Trophoblast cell (in vitro differentiated cells and primary cell): ENCODE measurements around the gene GGCX.

ENCODE experiments used
- DNase-seq, 2 donors: peaks; one replicate each; pipeline ENCODE4 v3.0.0-alpha.2; 2016
- H2AFZ ChIP-seq: 2 replicates; pipeline ENCODE4 v1.6.1; 2013; ENCODE audit warnings: low read length, moderate library complexity, mild to moderate bottlenecking; ENCODE audit not compliant: insufficient read depth, poor library complexity
- H2AK5ac ChIP-seq: 2 replicates; pipeline ENCODE4 v1.6.1; 2013; ENCODE audit warnings: mild to moderate bottlenecking, low read length
- H2BK120ac ChIP-seq: 2 replicates; pipeline ENCODE4 v1.6.1; 2013; ENCODE audit warnings: low read length, mild to moderate bottlenecking, moderate library complexity; ENCODE audit not compliant: insufficient read depth, poor library complexity
- H2BK12ac ChIP-seq: 2 replicates; pipeline ENCODE4 v1.6.1; 2013; ENCODE audit warnings: mild to moderate bottlenecking, low read length, moderate library complexity
- H2BK5ac ChIP-seq: 2 replicates; pipeline ENCODE4 v1.6.1; 2013; ENCODE audit warnings: low read length, low read depth, moderate library complexity, mild to moderate bottlenecking; ENCODE audit not compliant: poor library complexity
- H3K14ac ChIP-seq: 2 replicates; pipeline ENCODE4 v1.6.1; 2013; ENCODE audit warnings: mild to moderate bottlenecking, low read length
- H3K18ac ChIP-seq: 2 replicates; pipeline ENCODE4 v1.6.1; 2013; ENCODE audit warnings: mild to moderate bottlenecking, low read length
- H3K23ac ChIP-seq: 2 replicates; pipeline ENCODE4 v1.6.1; 2013; ENCODE audit warnings: low read length
- H3K27ac ChIP-seq: 2 replicates; pipeline ENCODE4 v1.5.1; 2013; ENCODE audit warnings: low read depth, mild to moderate bottlenecking, inconsistent platforms, low read length, moderate library complexity
- H3K27me3 ChIP-seq: 2 replicates; pipeline ENCODE4 v1.6.1; 2013; ENCODE audit warnings: inconsistent platforms, mild to moderate bottlenecking, low read length, moderate library complexity; ENCODE audit not compliant: insufficient read depth
- H3K36me3 ChIP-seq, 2 experiments: 1 replicate in 1 of 2; 2 replicates in 1 of 2; pipeline ENCODE4 v1.6.1; 2013; ENCODE audit warnings: low read length in 2 of 2, mild to moderate bottlenecking in 2 of 2, moderate library complexity in 1 of 2; ENCODE audit not compliant: insufficient read depth in 2 of 2, control insufficient read depth in 1 of 2
- H3K4ac ChIP-seq: 2 replicates; pipeline ENCODE4 v1.6.1; 2013; ENCODE audit warnings: low read depth, mild to moderate bottlenecking, low read length, moderate library complexity
- H3K4me1 ChIP-seq, 2 experiments: 1 replicate in 1 of 2; 2 replicates in 1 of 2; pipeline ENCODE4 v1.6.1; 2013; ENCODE audit warnings: low read length in 2 of 2, mild to moderate bottlenecking in 2 of 2, moderate library complexity in 1 of 2; ENCODE audit not compliant: insufficient read depth in 2 of 2, control insufficient read depth in 1 of 2
- H3K4me2 ChIP-seq: 2 replicates; pipeline ENCODE4 v1.6.1; 2013; ENCODE audit warnings: inconsistent platforms, mild to moderate bottlenecking, low read length, moderate library complexity
- H3K4me3 ChIP-seq: 2 replicates; pipeline ENCODE4 v1.5.1; 2013; ENCODE audit warnings: mild to moderate bottlenecking, low read depth, low read length, inconsistent platforms
- H3K79me1 ChIP-seq: one replicate; pipeline ENCODE4 v1.6.1; 2013; ENCODE audit warnings: low read length
- H3K79me2 ChIP-seq: 2 replicates; pipeline ENCODE4 v1.6.1; 2013; ENCODE audit warnings: low read length, mild to moderate bottlenecking; ENCODE audit not compliant: control insufficient read depth, insufficient read depth, poor library complexity
- H3K9ac ChIP-seq: 2 replicates; pipeline ENCODE4 v1.6.1; 2013; ENCODE audit warnings: mild to moderate bottlenecking, low read length
- H3K9me3 ChIP-seq: 2 replicates; pipeline ENCODE4 v1.6.1; 2013; ENCODE audit warnings: low read depth, mild to moderate bottlenecking, control low read depth, inconsistent platforms, low read length; ENCODE audit not compliant: insufficient read depth
- H4K12ac ChIP-seq: 2 replicates; pipeline ENCODE4 v1.6.1; 2013; ENCODE audit warnings: low read depth, mild to moderate bottlenecking, low read length, moderate library complexity
- H4K8ac ChIP-seq: 2 replicates; pipeline ENCODE4 v1.6.1; 2013; ENCODE audit warnings: low read depth, mild to moderate bottlenecking, low read length, moderate library complexity
- H4K91ac ChIP-seq: one replicate; pipeline ENCODE4 v1.6.1; 2013; ENCODE audit warnings: low read depth, mild to moderate bottlenecking, low read length, moderate library complexity
- WGBS: extraction: QIAGEN DNeasy Blood & Tissue Kit; methylation state at CpG from one replicate; pipeline ENCODE4 v1.1.7; 2013; ENCODE audit warnings: missing lambda C conversion rate; ENCODE audit not compliant: insufficient read length, insufficient coverage; ENCODE audit errors: extremely low coverage; 5-methylcytosine and 5-hydroxymethylcytosine counted together

The GGCX gene

GRCh38 chr2:85531589-85531988, 29.7 kb downstream of the GGCX start:
- Histone ChIP-seq H3K14ac (no peak overlapping the region), H4K91ac (no peak overlapping the region), H3K4ac (no peak overlapping the region), H4K8ac (no peak overlapping the region), H3K9me3 (no peaks in the 10 kb centered on the region), H3K9ac (no peak overlapping the region), H3K4me1 (no peaks in the 10 kb centered on the region), H2AFZ (no peak overlapping the region), H3K18ac (no peak overlapping the region), H3K27ac (no peak overlapping the region), H3K79me1 (no peaks in the 10 kb centered on the region), H2BK5ac (no peak overlapping the region), H2AK5ac (no peak overlapping the region), H3K4me3 (no peak overlapping the region), H3K27me3 (no peaks in the 10 kb centered on the region), H3K4me2 (no peak overlapping the region), H2BK120ac (no peak overlapping the region), H2BK12ac (no peak overlapping the region), H3K36me3 (no peaks in the 10 kb centered on the region), H3K79me2 (no peaks in the 10 kb centered on the region), H4K12ac (no peak overlapping the region), H3K23ac (no peak overlapping the region)
- DNase-seq = no peak
- WGBS = no CpG with 5 or more reads among the region's 2 CpGs

- Histone ChIP-seq H3K18ac (no peak overlapping the region), H4K12ac (no peak overlapping the region), H3K14ac (no peak overlapping the region), H3K27me3 (no peaks in the 10 kb centered on the region), H2AK5ac (no peak overlapping the region), H3K23ac (no peak overlapping the region), H3K4me3 (no peak overlapping the region), H3K79me2 (no peaks in the 10 kb centered on the region), H4K91ac (no peak overlapping the region), H3K36me3 (no peaks in the 10 kb centered on the region), H3K4ac (no peak overlapping the region), H3K27ac (no peak overlapping the region), H2BK120ac (no peak overlapping the region), H2BK12ac (no peak overlapping the region), H3K4me1 (peaks cover 5 to 6% of the 10 kb centered on the region in 2 experiments), H2BK5ac (no peak overlapping the region), H3K9ac (no peak overlapping the region), H3K79me1 (peaks cover 2% of the 10 kb centered on the region), H3K4me2 (no peak overlapping the region), H3K9me3 (no peaks in the 10 kb centered on the region), H2AFZ (no peak overlapping the region), H4K8ac (no peak overlapping the region)
- WGBS = no CpG with 5 or more reads among the region's 1 CpG
- DNase-seq = no peak
Observed at GRCh38 chr2:85529809-85530208, 31.5 kb downstream of the GGCX start.

- Histone ChIP-seq H3K79me2 (no peaks in the 10 kb centered on the region), H3K18ac (no peak overlapping the region)
- no CpG with 5 or more reads among the region's 2 CpGs for WGBS
Observed at GRCh38 chr2:85528355-85528754, 32.9 kb downstream of the GGCX start.

GRCh38 chr2:85527787-85528186, 33.5 kb downstream of the GGCX start:
- H3K27ac ChIP-seq = no peak overlapping the region
- H4K91ac ChIP-seq = no peak overlapping the region
- H3K14ac ChIP-seq = no peak overlapping the region
- no peak overlapping the region for H3K4me2 ChIP-seq
- H4K12ac ChIP-seq = no peak overlapping the region
- DNase-seq = no peak
- no peak overlapping the region for H2BK12ac ChIP-seq
- H3K36me3 ChIP-seq = no peaks in the 10 kb centered on the region
- H3K9ac ChIP-seq = no peak overlapping the region
- H3K4ac ChIP-seq = no peak overlapping the region
- peaks cover 8 to 9% of the 10 kb centered on the region in 2 experiments for H3K4me1 ChIP-seq
- no peak overlapping the region for H4K8ac ChIP-seq
- H3K9me3 ChIP-seq = no peaks in the 10 kb centered on the region
- H3K79me1 ChIP-seq = peaks cover 2% of the 10 kb centered on the region
- H3K18ac ChIP-seq = no peak overlapping the region
- H2BK120ac ChIP-seq = no peak overlapping the region
- H3K4me3 ChIP-seq = no peak overlapping the region
- H2BK5ac ChIP-seq = no peak overlapping the region
- H3K27me3 ChIP-seq = no peaks in the 10 kb centered on the region
- H2AFZ ChIP-seq = no peak overlapping the region
- no peak overlapping the region for H2AK5ac ChIP-seq
- no peaks in the 10 kb centered on the region for H3K79me2 ChIP-seq
- no peak overlapping the region for H3K23ac ChIP-seq

More at GRCh38 chr2:85528355-85528754, 32.9 kb downstream of the GGCX start:
- no peak overlapping the region for H2BK12ac ChIP-seq
- no peak overlapping the region for H3K23ac ChIP-seq
- H3K4me2 ChIP-seq = no peak overlapping the region
- H3K27me3 ChIP-seq = no peaks in the 10 kb centered on the region
- H2BK5ac ChIP-seq = no peak overlapping the region
- H4K91ac ChIP-seq = no peak overlapping the region
- H3K36me3 ChIP-seq = no peaks in the 10 kb centered on the region
- H3K27ac ChIP-seq = no peak overlapping the region
- no peak overlapping the region for H3K9ac ChIP-seq
- H3K9me3 ChIP-seq = no peaks in the 10 kb centered on the region
- no peak overlapping the region for H2AFZ ChIP-seq
- H3K79me1 ChIP-seq = peaks cover 2% of the 10 kb centered on the region
- H3K14ac ChIP-seq = no peak overlapping the region
- DNase-seq = no peak
- no peak overlapping the region for H4K12ac ChIP-seq
- no peak overlapping the region for H2AK5ac ChIP-seq
- H3K4me3 ChIP-seq = no peak overlapping the region
- no peak overlapping the region for H4K8ac ChIP-seq
- peaks cover 8 to 9% of the 10 kb centered on the region in 2 experiments for H3K4me1 ChIP-seq
- H3K4ac ChIP-seq = no peak overlapping the region
- H2BK120ac ChIP-seq = no peak overlapping the region
